Mesenchymal stem cell (in vitro differentiated cells and primary cell): Measurements from ENCODE around the gene APP.
"Not testable (repeated sequence)": the region's sequence is repeated elsewhere in the genome, so short reads cannot be mapped to it uniquely, and the experiment has no call there.

Experiments
- DNase-seq: peaks from one replicate; pipeline ENCODE4 v3.0.0-alpha.2; 2013
- H2AFZ ChIP-seq: one replicate; pipeline ENCODE4 v1.6.1; 2013; ENCODE audit warnings: low read depth, mild to moderate bottlenecking, control low read depth, inconsistent platforms, low read length, moderate library complexity
- H2AK5ac ChIP-seq: 2 replicates; pipeline ENCODE4 v1.6.1; 2013; ENCODE audit warnings: low read length, moderate library complexity, mild to moderate bottlenecking, inconsistent platforms; ENCODE audit not compliant: severe bottlenecking
- H2BK120ac ChIP-seq: one replicate; pipeline ENCODE4 v1.6.1; 2013; ENCODE audit warnings: low read depth, mild to moderate bottlenecking, inconsistent platforms, low read length, moderate library complexity
- H2BK12ac ChIP-seq, 2 experiments: one replicate each; pipeline ENCODE4 v1.6.1; 2013; ENCODE audit warnings: inconsistent platforms in 2 of 2, low read length in 2 of 2, mild to moderate bottlenecking in 2 of 2, moderate library complexity in 2 of 2, control low read depth in 1 of 2
- H2BK15ac ChIP-seq: one replicate; pipeline ENCODE4 v1.6.1; 2013; ENCODE audit warnings: mild to moderate bottlenecking, low read depth, inconsistent platforms; ENCODE audit not compliant: poor library complexity, severe bottlenecking
- H2BK5ac ChIP-seq: 2 replicates; pipeline ENCODE4 v1.6.1; 2013; ENCODE audit warnings: low read depth, mild to moderate bottlenecking, low read length, control low read depth, inconsistent platforms; ENCODE audit not compliant: poor library complexity, severe bottlenecking
- H3K14ac ChIP-seq, 2 experiments: one replicate each; pipeline ENCODE4 v1.6.1; 2013; ENCODE audit warnings: inconsistent platforms in 2 of 2, low read length in 2 of 2, control low read depth in 1 of 2, mild to moderate bottlenecking in 1 of 2, moderate library complexity in 1 of 2
- H3K18ac ChIP-seq, 2 experiments: one replicate each; pipeline ENCODE4 v1.6.1; 2013; ENCODE audit warnings: inconsistent platforms in 2 of 2, low read length in 2 of 2, control low read depth in 1 of 2, low read depth in 1 of 2, mild to moderate bottlenecking in 1 of 2
- H3K23ac ChIP-seq, 2 experiments: one replicate each; pipeline ENCODE4 v1.6.1; 2013; ENCODE audit warnings: inconsistent platforms in 2 of 2, low read length in 2 of 2, mild to moderate bottlenecking in 2 of 2, moderate library complexity in 2 of 2, control low read depth in 1 of 2
- H3K27ac ChIP-seq: 2 replicates; pipeline ENCODE4 v1.5.1; 2013; ENCODE audit warnings: mild to moderate bottlenecking, moderate library complexity, low read length, control low read depth, inconsistent platforms; ENCODE audit not compliant: poor library complexity, severe bottlenecking
- H3K27me3 ChIP-seq, 2 experiments: 2 replicates each; pipeline versions ENCODE4 v1.6.1 to v1.7.0; 2013; ENCODE audit warnings: low read length in 2 of 2, mild to moderate bottlenecking in 2 of 2, moderate library complexity in 2 of 2, control low read depth in 1 of 2, inconsistent platforms in 1 of 2; ENCODE audit not compliant: control insufficient read depth in 1 of 2, insufficient read depth in 1 of 2
- H3K36me3 ChIP-seq, 2 experiments: 2 replicates each; pipeline versions ENCODE4 v1.6.1 to v1.7.0; 2013; ENCODE audit warnings: low read length in 2 of 2, control low read depth in 1 of 2, inconsistent platforms in 1 of 2, low read depth in 1 of 2, mild to moderate bottlenecking in 1 of 2; ENCODE audit not compliant: insufficient read depth in 2 of 2, control insufficient read depth in 1 of 2
- H3K4ac ChIP-seq, 2 experiments: one replicate each; pipeline ENCODE4 v1.6.1; 2013; ENCODE audit warnings: inconsistent platforms in 2 of 2, low read length in 2 of 2, mild to moderate bottlenecking in 2 of 2, moderate library complexity in 2 of 2, control low read depth in 1 of 2, low read depth in 1 of 2
- H3K4me1 ChIP-seq: 2 replicates; pipeline ENCODE4 v1.6.1; 2013; ENCODE audit warnings: low read depth, low read length, control low read depth; ENCODE audit not compliant: control insufficient read depth, insufficient read depth
- H3K4me2 ChIP-seq: 2 replicates; pipeline ENCODE4 v1.6.1; 2013; ENCODE audit warnings: low read length, mild to moderate bottlenecking, inconsistent platforms; ENCODE audit not compliant: poor library complexity, severe bottlenecking
- H3K4me3 ChIP-seq, 2 experiments: 2 replicates each; pipeline versions ENCODE4 v1.5.1 to v1.7.0; 2013; ENCODE audit warnings: low read length in 2 of 2, mild to moderate bottlenecking in 2 of 2, control low read depth in 1 of 2, low read depth in 1 of 2; ENCODE audit not compliant: insufficient read depth in 1 of 2
- H3K79me1 ChIP-seq: replicated peaks from 2 replicates; pipeline ENCODE4 v1.6.1; 2013; ENCODE audit warnings: mild to moderate bottlenecking, control low read depth, low read length, inconsistent platforms; ENCODE audit not compliant: poor library complexity, severe bottlenecking
- H3K9ac ChIP-seq: 2 replicates; pipeline ENCODE4 v1.7.0; 2013; ENCODE audit warnings: mild to moderate bottlenecking, low read length, moderate library complexity
- H3K9me3 ChIP-seq: 2 replicates; pipeline ENCODE4 v1.7.0; 2013; ENCODE audit warnings: mild to moderate bottlenecking, low read length; ENCODE audit not compliant: control insufficient read depth
- H4K8ac ChIP-seq: one replicate; pipeline ENCODE4 v1.6.1; 2013; ENCODE audit warnings: inconsistent platforms, mild to moderate bottlenecking, low read length, moderate library complexity
- H4K91ac ChIP-seq: one replicate; pipeline ENCODE4 v1.6.1; 2013; ENCODE audit warnings: mild to moderate bottlenecking, low read length, inconsistent platforms
- WGBS: methylation state at CpG from one replicate; pipeline ENCODE4 v1.1.7; 2013; ENCODE audit warnings: mixed read lengths; 5-methylcytosine and 5-hydroxymethylcytosine counted together

APP gene

DNA sequence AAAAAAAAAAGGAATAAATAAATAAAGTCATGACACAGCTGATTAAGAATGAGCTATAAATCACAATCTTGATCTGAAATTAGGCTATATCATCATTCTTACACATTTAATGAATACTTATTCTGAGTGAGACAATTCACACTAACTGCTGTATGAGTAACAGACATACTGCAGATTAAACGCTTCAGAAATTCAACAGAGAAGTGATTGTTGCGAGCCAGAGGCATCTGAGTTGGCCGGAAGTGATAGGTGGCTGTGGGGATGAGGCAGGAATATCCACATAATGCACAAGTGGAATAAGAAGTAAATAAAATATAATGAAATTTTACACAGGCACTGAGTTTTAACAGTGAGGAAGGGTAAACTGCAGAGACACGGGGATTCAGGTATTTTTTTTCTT is 142.4 kb downstream of the APP start:
- H3K27ac ChIP-seq: no peak overlapping the region
- H3K27me3 ChIP-seq: no peaks in the 10 kb centered on the region
- peaks cover 33% of the 10 kb centered on the region for H3K79me1 ChIP-seq
- H3K4me2 ChIP-seq: no peak overlapping the region
- WGBS: 91% methylated on average over 4 of the region's 4 CpGs
- no peak overlapping the region for H2BK120ac ChIP-seq
- no peak overlapping the region for H2BK12ac ChIP-seq
- H3K4ac ChIP-seq: no peak overlapping the region
- no peak overlapping the region for H2AFZ ChIP-seq
- no peak overlapping the region for H3K9ac ChIP-seq
- H3K4me3 ChIP-seq: no peak overlapping the region
- H2BK5ac ChIP-seq: no peak overlapping the region
- no peaks in the 10 kb centered on the region for H3K9me3 ChIP-seq
- H3K23ac ChIP-seq: no peak overlapping the region
- DNase-seq: no peak
- H4K8ac ChIP-seq: no peak overlapping the region
- H3K36me3 ChIP-seq: peaks cover 12 to 64% of the 10 kb centered on the region in 2 experiments
- no peak overlapping the region for H2AK5ac ChIP-seq
- H2BK15ac ChIP-seq: no peak overlapping the region
- H3K14ac ChIP-seq: no peak overlapping the region
- H3K4me1 ChIP-seq: peaks cover 8% of the 10 kb centered on the region
- no peak overlapping the region for H4K91ac ChIP-seq
- no peak overlapping the region for H3K18ac ChIP-seq

DNA sequence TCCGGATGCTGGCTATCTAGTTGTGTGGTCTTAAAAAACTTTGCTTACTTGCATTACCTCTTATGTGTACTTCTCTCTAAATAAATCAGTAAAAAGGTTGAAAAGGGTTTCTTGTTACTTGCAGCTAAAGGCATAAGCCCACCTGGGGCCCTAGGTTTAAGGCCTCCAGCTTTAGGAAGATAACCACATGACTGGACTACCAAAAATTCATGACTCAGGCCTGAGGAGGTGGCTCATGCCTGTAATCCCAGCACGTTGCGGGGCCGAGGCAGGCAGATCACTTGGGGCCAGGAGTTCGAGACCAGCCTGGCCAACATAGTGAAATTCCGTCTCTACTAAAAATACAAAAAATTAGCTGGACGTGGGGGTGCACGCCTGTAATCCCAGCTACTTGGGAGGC is 142.9 kb downstream of the APP start:
- no peak overlapping the region for H3K18ac ChIP-seq
- H2BK15ac ChIP-seq: no peak overlapping the region
- no peak overlapping the region for H4K8ac ChIP-seq
- WGBS: 90% methylated on average over 6 of the region's 8 CpGs
- H3K27ac ChIP-seq: no peak overlapping the region
- H3K14ac ChIP-seq: no peak overlapping the region
- H3K23ac ChIP-seq: no peak overlapping the region
- H2BK12ac ChIP-seq: no peak overlapping the region
- no peak overlapping the region for H2AFZ ChIP-seq
- peaks cover 33% of the 10 kb centered on the region for H3K79me1 ChIP-seq
- no peak overlapping the region for H3K4me3 ChIP-seq
- no peak overlapping the region for H2AK5ac ChIP-seq
- H3K9me3 ChIP-seq: no peaks in the 10 kb centered on the region
- H3K36me3 ChIP-seq: peaks cover 14 to 59% of the 10 kb centered on the region in 2 experiments
- no peak overlapping the region for H3K4ac ChIP-seq
- H3K27me3 ChIP-seq: no peaks in the 10 kb centered on the region
- no peak overlapping the region for H3K9ac ChIP-seq
- no peak overlapping the region for H2BK120ac ChIP-seq
- no peak overlapping the region for H2BK5ac ChIP-seq
- H3K4me2 ChIP-seq: no peak overlapping the region
- peaks cover 8% of the 10 kb centered on the region for H3K4me1 ChIP-seq
- no peak overlapping the region for H4K91ac ChIP-seq
- no peak for DNase-seq

GRCh38 chr21:26025536-26026512 is 144.7 kb downstream of the APP start:
- Histone ChIP-seq H2AFZ (no peak overlapping the region), H3K36me3 (peaks cover 14 to 59% of the 10 kb centered on the region in 2 experiments), H2BK12ac (no peak overlapping the region), H3K18ac (no peak overlapping the region), H3K23ac (no peak overlapping the region), H3K9ac (no peak overlapping the region), H2BK120ac (no peak overlapping the region), H2BK15ac (no peak overlapping the region), H3K4ac (no peak overlapping the region), H2AK5ac (no peak overlapping the region), H4K91ac (no peak overlapping the region), H3K27me3 (no peaks in the 10 kb centered on the region), H2BK5ac (no peak overlapping the region), H3K4me3 (no peak overlapping the region), H3K27ac (no peak overlapping the region), H3K79me1 (peaks cover 32% of the 10 kb centered on the region), H4K8ac (no peak overlapping the region), H3K4me2 (no peak overlapping the region), H3K14ac (no peak overlapping the region), H3K9me3 (no peaks in the 10 kb centered on the region), H3K4me1 (peaks cover 8% of the 10 kb centered on the region)
- WGBS: 92% methylated on average over 8 of the region's 9 CpGs
- no peak for DNase-seq

GRCh38 chr21:26023406-26023805 is 147.2 kb downstream of the APP start:
- not testable (repeated sequence) for H2AFZ ChIP-seq, H3K27ac ChIP-seq, H3K18ac ChIP-seq, H3K14ac ChIP-seq, H3K9me3 ChIP-seq, H2BK12ac ChIP-seq, H3K9ac ChIP-seq, H2BK120ac ChIP-seq, H3K27me3 ChIP-seq, H3K23ac ChIP-seq, H2BK15ac ChIP-seq, H3K4ac ChIP-seq, H3K4me1 ChIP-seq, H4K8ac ChIP-seq, H4K91ac ChIP-seq, H2AK5ac ChIP-seq, H3K4me2 ChIP-seq, H2BK5ac ChIP-seq, DNase-seq, H3K4me3 ChIP-seq
- WGBS: 91% methylated on average over 4 of the region's 4 CpGs
- H3K79me1 ChIP-seq: peaks cover 28% of the 10 kb centered on the region
- peaks cover 8 to 59% of the 10 kb centered on the region in 2 experiments for H3K36me3 ChIP-seq
